HEK293T (cell line): ENCODE results near the gene TAGLN3.

Experiments
- CTCF ChIA-PET: fragments of 350-600 bp; formaldehyde crosslinking; extraction: SDS; loops from one replicate; lab custom pipeline; 2021; ENCODE audit warnings: antibody characterized with exemption, inconsistent platforms; lab: Yijun Ruan, JAX
- POLR2A ChIA-PET: fragments of 350-600 bp; formaldehyde crosslinking; extraction: SDS; loops from one replicate; lab custom pipeline; 2020; ENCODE audit warnings: antibody characterized with exemption, inconsistent platforms; lab: Yijun Ruan, JAX
- DNase-seq: peaks from one replicate; pipeline ENCODE4 v3.0.0; 2012; ENCODE audit warnings: mixed read lengths; ENCODE audit errors: extremely low spot score
- ARNT ChIP-seq: fragments of 450-650 bp; IDR thresholded peaks from 2 replicates; pipeline ENCODE4 v1.6.1; 2017; ENCODE audit warnings: mild to moderate bottlenecking
- BHLHE40 ChIP-seq: fragments of 450-650 bp; IDR thresholded peaks from 2 replicates; pipeline ENCODE4 v1.6.1; 2016; ENCODE audit warnings: mild to moderate bottlenecking, moderate library complexity, borderline replicate concordance
- CTBP1 ChIP-seq: fragments of 450-650 bp; IDR thresholded peaks from 2 replicates; pipeline ENCODE4 v1.6.1; 2016; ENCODE audit warnings: borderline replicate concordance
- ELF4 ChIP-seq: fragments of 450-650 bp; IDR thresholded peaks from 2 replicates; pipeline ENCODE4 v1.6.1; 2017; ENCODE audit warnings: antibody characterized with exemption
- FOXA1 ChIP-seq: fragments of 450-650 bp; IDR thresholded peaks from 2 replicates; pipeline ENCODE4 v1.6.1; 2016; ENCODE audit warnings: mild to moderate bottlenecking
- FOXK2 ChIP-seq: fragments of 450-650 bp; IDR thresholded peaks from 2 replicates; pipeline ENCODE4 v1.6.1; 2016; ENCODE audit warnings: mild to moderate bottlenecking
- FOXM1 ChIP-seq: fragments of 450-650 bp; IDR thresholded peaks from 2 replicates; pipeline ENCODE4 v1.6.1; 2017; ENCODE audit warnings: mild to moderate bottlenecking, borderline replicate concordance
- HDGF ChIP-seq: fragments of 450-650 bp; IDR thresholded peaks from 2 replicates; pipeline ENCODE4 v1.6.1; 2017; ENCODE audit warnings: antibody characterized with exemption, borderline replicate concordance
- L3MBTL2 ChIP-seq: fragments of 450-650 bp; conservative IDR thresholded peaks from 2 replicates; pipeline ENCODE4 v1.6.1; 2016; ENCODE audit warnings: mild to moderate bottlenecking
- LEF1 ChIP-seq: fragments of 450-650 bp; IDR thresholded peaks from 2 replicates; pipeline ENCODE4 v1.6.1; 2017; ENCODE audit warnings: mild to moderate bottlenecking, borderline replicate concordance
- NFRKB ChIP-seq: fragments of 450-650 bp; IDR thresholded peaks from 2 replicates; pipeline ENCODE4 v1.6.1; 2016; ENCODE audit warnings: mild to moderate bottlenecking, moderate library complexity
- SP1 ChIP-seq: fragments of 450-650 bp; IDR thresholded peaks from 2 replicates; pipeline ENCODE4 v1.6.1; 2017
- SUZ12 ChIP-seq: fragments of 450-650 bp; IDR thresholded peaks from 2 replicates; pipeline ENCODE4 v1.6.1; 2016; ENCODE audit warnings: mild to moderate bottlenecking
- TARDBP ChIP-seq: fragments of 450-650 bp; IDR thresholded peaks from 2 replicates; pipeline ENCODE4 v1.6.1; 2016
- ZNF384 ChIP-seq: fragments of 450-650 bp; IDR thresholded peaks from 2 replicates; pipeline ENCODE4 v1.6.1; 2016
- TF ChIP-seq, protein P1 (sequence below): fragments of 450-650 bp; IDR thresholded peaks from 2 replicates; pipeline ENCODE4 v1.6.1; 2016

The TAGLN3 gene

DNA sequence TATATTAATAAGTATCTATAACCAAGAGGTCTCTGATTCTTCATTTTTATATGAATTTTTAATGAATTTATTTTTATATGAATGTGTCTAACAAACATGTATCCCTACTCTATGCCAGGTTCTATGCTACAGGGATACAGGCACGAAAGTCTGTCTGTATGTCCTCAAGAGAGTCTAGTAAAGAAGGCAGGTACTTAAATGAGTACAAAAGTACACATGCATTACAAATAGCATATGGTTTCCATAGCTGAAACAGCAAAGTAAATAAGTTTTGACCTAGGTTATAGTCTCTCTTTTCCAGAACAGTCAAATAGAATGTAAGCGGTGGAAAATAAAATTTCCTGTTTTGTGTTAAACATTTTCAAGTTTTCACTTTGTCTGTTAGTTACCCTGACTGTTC lies 33.2 kb upstream of the TAGLN3 start:
- ChIA-PET CTCF (interaction anchor here (0.9 to 1.2 kb wide), 3 partner anchors 105 to 250 kb away, joined by 3 to 6 read pairs (median 4); no protein-coding TSS in a partner anchor), POLR2A (no interaction called here)
- no peak for TF ChIP-seq CTBP1
- no peak for TF ChIP-seq L3MBTL2
- TF ChIP-seq FOXK2: no peak
- no peak for TF ChIP-seq FOXM1
- no peak for TF ChIP-seq NFRKB
- TF ChIP-seq SP1: no peak
- no peak for TF ChIP-seq BHLHE40
- no peak for TF ChIP-seq FOXA1
- TF ChIP-seq TARDBP: no peak
- no peak for TF ChIP-seq SUZ12
- TF ChIP-seq, protein P1, sequence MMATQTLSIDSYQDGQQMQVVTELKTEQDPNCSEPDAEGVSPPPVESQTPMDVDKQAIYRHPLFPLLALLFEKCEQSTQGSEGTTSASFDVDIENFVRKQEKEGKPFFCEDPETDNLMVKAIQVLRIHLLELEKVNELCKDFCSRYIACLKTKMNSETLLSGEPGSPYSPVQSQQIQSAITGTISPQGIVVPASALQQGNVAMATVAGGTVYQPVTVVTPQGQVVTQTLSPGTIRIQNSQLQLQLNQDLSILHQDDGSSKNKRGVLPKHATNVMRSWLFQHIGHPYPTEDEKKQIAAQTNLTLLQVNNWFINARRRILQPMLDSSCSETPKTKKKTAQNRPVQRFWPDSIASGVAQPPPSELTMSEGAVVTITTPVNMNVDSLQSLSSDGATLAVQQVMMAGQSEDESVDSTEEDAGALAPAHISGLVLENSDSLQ: no peak
- no peak for TF ChIP-seq HDGF
- no peak for TF ChIP-seq ARNT
- DNase-seq: no peak

DNA sequence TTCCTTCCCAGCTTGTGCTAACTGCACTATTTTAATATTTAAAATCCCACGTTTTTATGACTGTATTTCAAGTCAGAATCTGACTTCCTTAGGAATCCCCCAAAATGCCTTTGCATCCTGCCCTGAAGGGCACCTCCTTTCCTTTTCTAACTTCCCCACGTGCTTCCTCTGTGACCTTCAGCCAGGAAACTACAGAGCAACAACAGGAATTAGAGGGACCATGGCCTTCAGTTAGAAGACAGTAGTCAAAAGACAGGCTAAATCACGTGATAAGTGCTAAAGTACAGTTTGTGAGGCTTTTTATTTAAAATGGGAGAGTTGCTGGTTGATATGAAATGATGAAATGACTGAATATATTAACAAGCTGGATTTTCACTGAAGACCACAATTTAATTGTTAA lies 31.7 kb upstream of the TAGLN3 start:
- DNase-seq: no peak
- POLR2A ChIA-PET: interaction anchor here (1.5 kb wide), 1 partner anchor 12 kb away, joined by 5 read pairs; the partner anchor contains the start of gene ABHD10
- TF ChIP-seq HDGF: no peak
- no peak for TF ChIP-seq SUZ12
- no peak for TF ChIP-seq ZNF384
- TF ChIP-seq SP1: no peak
- no peak for TF ChIP-seq NFRKB
- TF ChIP-seq, protein P1: no peak
- TF ChIP-seq L3MBTL2: no peak
- no peak for TF ChIP-seq ELF4
- TF ChIP-seq TARDBP: no peak
- TF ChIP-seq LEF1: no peak
- TF ChIP-seq BHLHE40: no peak
- no peak for TF ChIP-seq FOXK2
- CTCF ChIA-PET: interaction anchor here (0.5 to 5.6 kb wide), 8 partner anchors 11 to 298 kb away, joined by 3 to 44 read pairs (median 4); partner anchors contain the start of gene ABHD10

DNA sequence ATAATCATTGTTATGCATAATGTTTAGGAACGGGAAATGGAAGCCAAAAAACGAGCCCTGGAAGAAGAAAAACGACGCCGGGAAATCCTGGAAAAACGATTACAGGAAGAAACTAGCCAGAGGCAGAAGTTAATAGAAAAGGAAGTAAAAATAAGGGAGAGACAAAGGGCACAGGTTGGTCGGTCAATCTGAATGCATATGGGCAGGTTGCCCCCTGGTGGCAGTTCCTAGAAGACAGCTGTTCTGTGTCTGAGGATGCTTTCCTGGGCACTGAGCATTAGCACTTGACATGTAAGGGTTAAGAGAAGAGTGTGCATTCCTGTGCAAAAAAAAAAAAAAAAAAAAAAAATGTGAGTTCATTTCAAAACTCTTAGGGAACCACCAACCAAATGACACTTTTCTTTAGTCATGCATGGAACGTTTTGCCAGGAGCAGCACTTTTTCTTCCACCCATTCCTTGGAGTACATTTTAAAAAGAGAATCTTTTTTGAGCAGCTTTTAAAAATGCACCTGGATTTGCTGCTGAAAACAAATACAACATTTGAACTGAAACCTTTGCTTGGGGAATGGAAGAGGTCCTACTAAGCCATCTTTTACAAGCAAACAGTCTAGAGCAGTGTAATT lies 31.0 kb upstream of the TAGLN3 start:
- ChIA-PET CTCF (interaction anchor here (0.5 to 5.6 kb wide), 11 partner anchors 10 to 299 kb away, joined by 3 to 44 read pairs (median 4); partner anchors contain the start of gene ABHD10), POLR2A (interaction anchor here (1.5 kb wide), 1 partner anchor 11 kb away, joined by 5 read pairs; the partner anchor contains the start of gene ABHD10)
- peak; percentile 61 for DNase-seq
- TF ChIP-seq L3MBTL2 (no peak), TARDBP (no peak), HDGF (no peak), ARNT (no peak), BHLHE40 (no peak), SP1 (no peak), LEF1 (no peak)
- TF ChIP-seq, protein P1: no peak

DNA sequence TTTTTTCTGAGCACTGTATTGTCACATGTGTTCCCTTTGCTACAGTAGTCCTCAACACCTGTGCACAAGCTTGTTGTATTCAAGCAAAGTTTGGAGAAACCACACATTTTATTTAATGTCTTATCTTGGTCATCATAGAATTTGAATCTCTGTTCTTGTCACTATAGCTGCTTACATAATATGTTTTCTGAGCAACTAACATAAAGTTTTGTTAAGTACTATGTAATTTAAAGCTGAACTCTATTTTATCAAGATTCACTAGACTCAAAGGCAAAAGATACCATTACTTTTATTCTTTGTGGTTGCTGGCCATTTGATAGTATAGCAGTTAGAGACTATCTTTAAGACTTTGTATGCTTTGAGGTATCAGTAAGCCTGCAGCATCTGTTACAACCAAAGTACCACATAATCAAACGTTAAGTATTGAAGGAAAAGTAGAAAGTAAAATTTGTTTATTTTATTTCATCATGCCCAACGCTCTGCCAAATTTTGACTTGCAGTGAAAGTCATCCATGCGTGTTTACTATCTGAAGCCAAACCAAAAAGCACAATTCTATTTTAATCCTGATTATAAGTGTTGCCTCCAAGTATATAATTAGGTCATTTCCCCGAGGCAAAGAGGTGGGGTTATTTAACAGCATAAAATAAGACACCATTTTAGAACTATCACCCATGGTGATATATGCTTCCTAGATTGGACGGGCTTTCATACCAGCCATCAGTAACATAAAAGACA lies 30.2 kb upstream of the TAGLN3 start:
- POLR2A ChIA-PET: interaction anchor here (1.2 to 1.5 kb wide), 2 partner anchors 10 to 11 kb away, joined by 5 read pairs; partner anchors contain the start of gene ABHD10
- no peak for DNase-seq
- TF ChIP-seq SP1 (no peak), ZNF384 (no peak), FOXK2 (no peak), HDGF (no peak), NFRKB (no peak), SUZ12 (no peak), BHLHE40 (no peak), ELF4 (no peak), TARDBP (no peak)
- TF ChIP-seq, protein P1: no peak

DNA sequence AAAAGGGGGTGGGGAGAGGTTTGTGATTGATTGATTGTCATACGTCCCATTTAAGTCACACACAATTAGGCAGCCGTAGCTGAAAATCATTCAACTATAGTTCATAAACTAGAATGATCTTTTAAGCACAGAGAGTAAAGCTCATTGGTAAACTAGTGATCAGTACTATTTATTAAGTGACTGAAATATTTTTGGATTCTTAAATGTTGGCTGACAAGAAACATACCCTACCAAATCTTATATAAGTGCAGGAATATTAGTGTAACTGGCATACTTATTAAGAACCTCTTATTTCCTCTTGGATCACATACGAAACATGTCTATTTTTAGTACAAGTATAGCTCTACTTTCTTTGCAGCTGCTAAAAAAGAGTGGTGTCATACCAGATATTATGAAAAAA lies 28.3 kb upstream of the TAGLN3 start:
- DNase-seq: no peak
- TF ChIP-seq NFRKB (no peak), ZNF384 (no peak), ELF4 (no peak), ARNT (no peak), TARDBP (no peak), HDGF (no peak), FOXK2 (no peak), FOXM1 (no peak), FOXA1 (no peak), L3MBTL2 (no peak), BHLHE40 (no peak), SP1 (no peak), CTBP1 (no peak), LEF1 (no peak), SUZ12 (no peak)
- TF ChIP-seq, protein P1: no peak
- CTCF ChIA-PET: interaction anchor here (0.6 to 5.6 kb wide), 4 partner anchors 19 to 301 kb away, joined by 3 to 44 read pairs (median 4); no protein-coding TSS in a partner anchor
- POLR2A ChIA-PET: interaction anchor here (1.3 kb wide), 1 partner anchor 9 kb away, joined by 6 read pairs; the partner anchor contains the start of gene ABHD10

More for the DNA sequence above, 30.2 kb upstream of the TAGLN3 start:
- CTCF ChIA-PET: interaction anchor here (0.8 to 5.6 kb wide), 7 partner anchors 10 to 298 kb away, joined by 3 to 44 read pairs (median 5); partner anchors contain the start of gene ABHD10
